ENCODE results near the gene TBC1D3L. TPM values are rescaled to one million over a fixed set of nuclear protein-coding genes. Genes with fewer than 3 reads are reported as not detected.

TBC1D3L gene
- 9.0 to 12.6 TPM (median 11.7 TPM) in 5 replicates for total RNA-seq (2022; extraction: Qiagen RNA extraction)

GRCh38 chr17:37988960-37989359 lies at the start of gene TBC1D3L:
TBC1D3L (minus strand) TSS chr17:37989060; CDS start chr17:37987520, 1,540 bp downstream.

GRCh38 chr17:38003676-38004075 lies 14.8 kb upstream of the TBC1D3L start, which contains the start of gene TBC1D3D:
TBC1D3D (plus strand) TSS chr17:38003976; CDS start chr17:38005561, 1,585 bp downstream.

Other genes with a start within 250 kb of the TBC1D3L start
- 16.4 to 19.5 TPM (median 18.7 TPM) in 5 replicates for gene HNF1B, start 244.0 kb downstream of the TBC1D3L start, total RNA-seq (2022; extraction: Qiagen RNA extraction)
- gene TBC1D3K, start 64.6 kb downstream of the TBC1D3L start, total RNA-seq (2022; extraction: Qiagen RNA extraction): not detected in 5 replicates
- gene TBC1D3D, start 14.9 kb upstream of the TBC1D3L start, total RNA-seq (2022; extraction: Qiagen RNA extraction): not detected in 5 replicates
- 0.06 TPM in 1 of 5 replicates, not detected in the others for gene TBC1D3C, start 79.6 kb upstream of the TBC1D3L start, total RNA-seq (2022; extraction: Qiagen RNA extraction)
- gene TBC1D3E, start 138.9 kb upstream of the TBC1D3L start, total RNA-seq (2022; extraction: Qiagen RNA extraction): not detected in 5 replicates
- gene TBC1D3, start 203.5 kb upstream of the TBC1D3L start, total RNA-seq (2022; extraction: Qiagen RNA extraction): not detected in 5 replicates

Data from A549 treated with Hydrocortisone at 1 μM for 4 hours (cell line).